GM21447 (cell line): ENCODE results near the gene TF.

Experiments used
- ATAC-seq: cut with Tn5 transposase; IDR thresholded peaks from one replicate; pipeline ENCODE4 v1.9.1; 2021; ENCODE audit not compliant: unreplicated experiment

TF gene

GRCh38 chr3:133746712-133747066 is 496 bp downstream of the TF start:
- no peak for ATAC-seq

GRCh38 chr3:133747373-133747772 is 1.2 kb downstream of the TF start:
- ATAC-seq, result no peak

GRCh38 chr3:133747907-133748639 is 1.9 kb downstream of the TF start:
- ATAC-seq, result no peak

- ATAC-seq, result no peak
These were observed 3.5 kb downstream of the TF start for GRCh38 chr3:133749427-133750258.

- no peak for ATAC-seq
These were observed 4.1 kb downstream of the TF start for GRCh38 chr3:133750259-133750656.

- ATAC-seq, result no peak
These were observed 7.0 kb downstream of the TF start for GRCh38 chr3:133753107-133753778.

- ATAC-seq, result no peak
These were observed 7.6 kb downstream of the TF start for GRCh38 chr3:133753779-133754164.

GRCh38 chr3:133754455-133754854 is 8.3 kb downstream of the TF start:
- no peak for ATAC-seq

- no peak for ATAC-seq
These were observed 9.0 kb downstream of the TF start for GRCh38 chr3:133754973-133755828.

GRCh38 chr3:133756716-133757694 is 10.8 kb downstream of the TF start:
- no peak for ATAC-seq

- ATAC-seq, result no peak
These were observed 11.7 kb downstream of the TF start for GRCh38 chr3:133757701-133758567.

GRCh38 chr3:133758568-133758928 is 12.4 kb downstream of the TF start:
- ATAC-seq, result no peak

- no peak for ATAC-seq
These were observed 13.0 kb downstream of the TF start for GRCh38 chr3:133758964-133759739.

- ATAC-seq, result no peak
These were observed 13.6 kb downstream of the TF start for GRCh38 chr3:133759740-133760305.

- no peak for ATAC-seq
These were observed 14.7 kb downstream of the TF start for GRCh38 chr3:133760916-133761315.

- ATAC-seq, result no peak
These were observed 15.7 kb downstream of the TF start for GRCh38 chr3:133761605-133762484.

GRCh38 chr3:133762539-133762938 is 16.3 kb downstream of the TF start:
- ATAC-seq, result no peak
